Astrocyte of the cerebellum (primary cell): ENCODE results near the gene HOXA10.

Experiments
- DNase-seq: peaks from one replicate; pipeline ENCODE4 v3.0.0-alpha.2; 2011; ENCODE audit warnings: low read depth
- H3K4me3 ChIP-seq: 2 replicates; pipeline ENCODE4 v1.5.1; 2011; ENCODE audit warnings: mild to moderate bottlenecking, low read depth, low read length, moderate library complexity
- CTCF ChIP-seq: IDR thresholded peaks from 2 replicates; pipeline ENCODE4 v1.5.1; 2012; ENCODE audit warnings: low read length, low read depth, moderate library complexity, mild to moderate bottlenecking; ENCODE audit errors: missing control alignments
- in situ Hi-C: cut with HindIII; loops from 2 replicates; pipeline ENCODE4 v1.10.0; 2017; ENCODE audit warnings: low sequenced_read_pairs

The HOXA10 gene

DNA sequence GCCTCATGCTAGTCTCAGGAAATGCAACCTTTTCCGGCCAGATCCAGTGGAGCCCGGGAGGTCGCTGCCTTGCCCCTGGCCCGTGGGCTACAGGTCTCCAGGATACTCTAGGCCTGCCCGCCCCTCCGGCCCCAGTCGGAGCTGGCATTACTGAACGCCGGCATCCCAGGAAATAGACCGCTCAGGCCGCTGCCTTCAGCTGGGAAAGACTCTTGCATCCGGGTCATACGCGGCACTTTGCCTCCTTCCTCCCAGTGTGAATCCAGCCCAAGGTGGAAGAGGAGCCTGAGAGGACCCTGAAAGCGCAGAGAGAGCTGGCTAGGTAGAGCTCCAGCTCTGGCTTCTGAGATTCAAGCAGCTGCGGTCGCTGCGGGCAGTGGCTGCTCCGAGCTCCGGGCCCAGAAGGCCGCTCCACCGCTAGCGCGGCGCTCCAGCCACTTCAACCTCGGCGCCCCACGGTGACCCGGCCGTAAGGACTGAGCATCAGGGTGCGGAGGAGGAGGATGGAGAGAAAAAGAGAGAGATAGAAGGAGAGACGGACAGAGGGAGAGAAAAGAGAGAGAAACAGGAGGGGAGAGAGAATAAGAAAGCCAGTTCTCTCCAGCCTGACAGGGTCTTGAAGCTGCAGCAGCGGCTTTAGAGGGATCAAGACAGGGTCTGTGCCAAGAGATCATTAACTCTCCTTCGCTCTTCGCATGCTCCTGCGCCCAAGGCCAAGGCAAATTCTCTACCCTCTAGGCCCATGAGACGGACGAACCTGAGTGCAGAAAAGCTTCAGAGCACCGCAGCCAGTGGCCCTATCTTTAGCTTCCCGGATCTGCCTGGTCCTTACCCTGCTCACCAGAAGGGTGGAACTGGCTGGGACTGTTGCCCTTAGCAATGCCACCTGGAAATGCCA lies 1.8 kb upstream of the HOXA10 start:
- H3K4me3 ChIP-seq: no peak overlapping the region
- in situ Hi-C loops: no loop called here
- no peak for TF ChIP-seq CTCF
- DNase-seq: no peak

GRCh38 chr7:27174874-27175625 lies 930 bp upstream of the HOXA10 start:
- in situ Hi-C loops: loop anchor here (25.0 kb wide), 1 partner anchor 1013 kb away; the partner anchor contains the start of gene NFE2L3
- DNase-seq: no peak
- H3K4me3 ChIP-seq: no peak overlapping the region
- TF ChIP-seq CTCF: no peak

GRCh38 chr7:27173511-27173955 lies 587 bp downstream of the HOXA10 start:
- no peak overlapping the region for H3K4me3 ChIP-seq
- DNase-seq: no peak

DNA sequence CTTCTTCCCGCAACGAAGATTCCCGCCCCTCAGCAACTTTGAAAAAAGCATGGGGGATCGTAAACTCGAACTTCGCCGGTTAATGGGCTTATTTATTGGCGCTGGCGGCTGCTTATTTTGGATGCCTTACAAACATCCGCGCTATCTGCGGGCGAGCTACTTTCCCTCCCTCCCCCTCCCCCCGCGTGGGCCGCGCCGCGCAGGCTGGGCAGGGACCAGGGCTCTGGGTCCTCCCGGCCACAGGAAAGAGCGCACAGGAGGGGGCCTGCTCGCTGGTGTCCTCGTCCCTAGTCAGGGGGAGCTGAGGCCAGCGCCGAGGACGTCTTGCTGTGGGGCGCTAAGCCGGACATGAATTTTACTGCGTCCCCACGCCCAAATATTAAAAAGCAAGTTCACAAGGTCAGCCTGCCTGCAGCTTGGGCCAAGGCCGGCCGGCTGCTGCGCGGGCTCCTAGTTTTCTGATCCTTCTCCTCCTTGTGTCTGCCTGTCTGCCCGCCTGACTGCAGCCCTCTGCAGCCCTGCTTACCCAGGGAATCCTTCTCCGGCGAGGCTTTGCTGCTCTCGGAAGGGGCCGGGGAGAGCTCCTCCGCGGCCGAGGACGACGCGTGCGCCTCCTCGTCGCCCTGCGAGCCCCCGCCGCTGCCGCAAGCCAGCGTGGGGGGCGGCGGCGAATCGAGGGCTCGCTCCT lies 1.2 kb downstream of the HOXA10 start:
- H3K4me3 ChIP-seq: no peak overlapping the region
- no peak for DNase-seq
- in situ Hi-C loops: loop anchor here (25.0 kb wide), 1 partner anchor 1011 kb away; the partner anchor contains the start of gene NFE2L3
- TF ChIP-seq CTCF: no peak

More at GRCh38 chr7:27173511-27173955, 587 bp downstream of the HOXA10 start:
- TF ChIP-seq CTCF: no peak
- in situ Hi-C loops: loop anchor here (25.0 kb wide), 1 partner anchor 1011 kb away; the partner anchor contains the start of gene NFE2L3

- H3K4me3 ChIP-seq: no peak overlapping the region
- DNase-seq: no peak
- TF ChIP-seq CTCF: no peak
- in situ Hi-C loops: loop anchor here (25.0 kb wide), 1 partner anchor 1010 kb away; the partner anchor contains the start of gene NFE2L3
These were observed 1.8 kb downstream of the HOXA10 start for GRCh38 chr7:27172315-27172774.
